Skeletal muscle cell (primary cell): ENCODE results near the gene CAB39.
"Not testable (repeated sequence)": the region's sequence is repeated elsewhere in the genome, so short reads cannot be mapped to it uniquely, and the experiment has no call there.

Experiments used
- DNase-seq: peaks from one replicate; pipeline ENCODE4 v3.0.0-alpha.2; 2010; ENCODE audit warnings: low read depth
- H3K4me3 ChIP-seq: 2 replicates; pipeline ENCODE4 v1.5.1; 2011; ENCODE audit warnings: low read depth, mild to moderate bottlenecking, control low read depth, low read length, moderate library complexity

The CAB39 gene

GRCh38 chr2:230708204-230708603, 4.4 kb upstream of the CAB39 start:
- DNase-seq: no peak
- H3K4me3 ChIP-seq: no peak overlapping the region

- no peak for DNase-seq
- H3K4me3 ChIP-seq: no peak overlapping the region
Observed at GRCh38 chr2:230711224-230711623, 1.4 kb upstream of the CAB39 start.

- peak overlapping the region; percentile 66 for H3K4me3 ChIP-seq
- DNase-seq: no peak
Observed at GRCh38 chr2:230713331-230714135, 891 bp downstream of the CAB39 start.

GRCh38 chr2:230714136-230714480, 1.5 kb downstream of the CAB39 start:
- no peak for DNase-seq
- H3K4me3 ChIP-seq: peak overlapping the region; percentile 66

- no peak overlapping the region for H3K4me3 ChIP-seq
- no peak for DNase-seq
Observed at GRCh38 chr2:230715201-230715600, 2.6 kb downstream of the CAB39 start.

GRCh38 chr2:230716588-230716987, 3.9 kb downstream of the CAB39 start:
- no peak for DNase-seq
- H3K4me3 ChIP-seq: no peak overlapping the region

- no peak overlapping the region for H3K4me3 ChIP-seq
- DNase-seq: no peak
Observed at GRCh38 chr2:230717600-230717999, 5.0 kb downstream of the CAB39 start.

- DNase-seq: no peak
- H3K4me3 ChIP-seq: no peak overlapping the region
Observed at GRCh38 chr2:230719340-230719739, 6.7 kb downstream of the CAB39 start.

GRCh38 chr2:230721712-230722111, 9.1 kb downstream of the CAB39 start:
- no peak overlapping the region for H3K4me3 ChIP-seq
- no peak for DNase-seq

GRCh38 chr2:230722207-230722885, 9.7 kb downstream of the CAB39 start:
- no peak for DNase-seq
- no peak overlapping the region for H3K4me3 ChIP-seq

- no peak for DNase-seq
- H3K4me3 ChIP-seq: no peak overlapping the region
Observed at GRCh38 chr2:230723363-230723762, 10.7 kb downstream of the CAB39 start.

- not testable (repeated sequence) for DNase-seq
Observed at GRCh38 chr2:230724957-230725356, 12.3 kb downstream of the CAB39 start.

GRCh38 chr2:230731512-230731911, 18.9 kb downstream of the CAB39 start:
- no peak overlapping the region for H3K4me3 ChIP-seq
- no peak for DNase-seq

More at GRCh38 chr2:230724957-230725356, 12.3 kb downstream of the CAB39 start:
- not testable (repeated sequence) for H3K4me3 ChIP-seq

- H3K4me3 ChIP-seq: no peak overlapping the region
- no peak for DNase-seq
Observed at GRCh38 chr2:230732914-230733401, 20.3 kb downstream of the CAB39 start.

- H3K4me3 ChIP-seq: no peak overlapping the region
- DNase-seq: no peak
Observed at GRCh38 chr2:230734247-230735175, 21.9 kb downstream of the CAB39 start.

- no peak overlapping the region for H3K4me3 ChIP-seq
- no peak for DNase-seq
Observed at GRCh38 chr2:230735884-230736283, 23.2 kb downstream of the CAB39 start.

GRCh38 chr2:230737300-230737699, 24.7 kb downstream of the CAB39 start:
- DNase-seq: no peak
- H3K4me3 ChIP-seq: no peak overlapping the region

GRCh38 chr2:230737791-230738226, 25.2 kb downstream of the CAB39 start:
- no peak overlapping the region for H3K4me3 ChIP-seq
- DNase-seq: no peak

- DNase-seq: no peak
- no peak overlapping the region for H3K4me3 ChIP-seq
Observed at GRCh38 chr2:230738391-230738811, 25.8 kb downstream of the CAB39 start.

GRCh38 chr2:230738924-230739323, 26.3 kb downstream of the CAB39 start:
- DNase-seq: no peak
- no peak overlapping the region for H3K4me3 ChIP-seq
